ENCODE measurements around the gene FNBP1.
A peak's percentile ranks its signal among the peaks of the same experiment; 100 is the strongest.

FNBP1 gene

DNA sequence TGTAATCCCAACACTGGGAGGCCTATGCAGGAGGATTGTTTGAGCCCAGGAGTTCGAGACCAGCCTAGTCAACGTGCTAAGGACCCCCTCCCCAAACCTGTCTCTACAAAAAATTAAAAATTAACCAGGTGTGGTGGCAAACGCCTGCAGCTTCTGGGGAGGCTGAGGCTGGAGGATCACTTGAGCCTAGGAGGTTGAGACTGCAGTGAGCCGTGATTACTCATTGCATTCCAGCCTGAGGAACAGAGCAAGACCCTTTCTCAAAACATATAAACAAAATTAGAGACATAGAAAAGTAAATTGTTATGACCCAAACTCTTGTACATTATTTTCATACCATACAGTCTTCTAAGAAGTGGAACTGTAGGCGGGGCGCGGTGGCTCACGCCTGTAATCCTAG, 11.8 kb upstream of the FNBP1 start:
- H3K4me3 ChIP-seq (replicated peaks in 1 of 2; ENCODE audit: low read depth in 2 of 2, low read length in 2 of 2): peak overlapping the region; percentile 90 to 98
- TF ChIP-seq, protein P1, sequence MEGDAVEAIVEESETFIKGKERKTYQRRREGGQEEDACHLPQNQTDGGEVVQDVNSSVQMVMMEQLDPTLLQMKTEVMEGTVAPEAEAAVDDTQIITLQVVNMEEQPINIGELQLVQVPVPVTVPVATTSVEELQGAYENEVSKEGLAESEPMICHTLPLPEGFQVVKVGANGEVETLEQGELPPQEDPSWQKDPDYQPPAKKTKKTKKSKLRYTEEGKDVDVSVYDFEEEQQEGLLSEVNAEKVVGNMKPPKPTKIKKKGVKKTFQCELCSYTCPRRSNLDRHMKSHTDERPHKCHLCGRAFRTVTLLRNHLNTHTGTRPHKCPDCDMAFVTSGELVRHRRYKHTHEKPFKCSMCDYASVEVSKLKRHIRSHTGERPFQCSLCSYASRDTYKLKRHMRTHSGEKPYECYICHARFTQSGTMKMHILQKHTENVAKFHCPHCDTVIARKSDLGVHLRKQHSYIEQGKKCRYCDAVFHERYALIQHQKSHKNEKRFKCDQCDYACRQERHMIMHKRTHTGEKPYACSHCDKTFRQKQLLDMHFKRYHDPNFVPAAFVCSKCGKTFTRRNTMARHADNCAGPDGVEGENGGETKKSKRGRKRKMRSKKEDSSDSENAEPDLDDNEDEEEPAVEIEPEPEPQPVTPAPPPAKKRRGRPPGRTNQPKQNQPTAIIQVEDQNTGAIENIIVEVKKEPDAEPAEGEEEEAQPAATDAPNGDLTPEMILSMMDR (IDR thresholded peaks at IDR 0.05; ENCODE audit: low read depth, low read length): no peak
- no peak for DNase-seq (ENCODE audit: low read depth in 2 of 2)

DNA sequence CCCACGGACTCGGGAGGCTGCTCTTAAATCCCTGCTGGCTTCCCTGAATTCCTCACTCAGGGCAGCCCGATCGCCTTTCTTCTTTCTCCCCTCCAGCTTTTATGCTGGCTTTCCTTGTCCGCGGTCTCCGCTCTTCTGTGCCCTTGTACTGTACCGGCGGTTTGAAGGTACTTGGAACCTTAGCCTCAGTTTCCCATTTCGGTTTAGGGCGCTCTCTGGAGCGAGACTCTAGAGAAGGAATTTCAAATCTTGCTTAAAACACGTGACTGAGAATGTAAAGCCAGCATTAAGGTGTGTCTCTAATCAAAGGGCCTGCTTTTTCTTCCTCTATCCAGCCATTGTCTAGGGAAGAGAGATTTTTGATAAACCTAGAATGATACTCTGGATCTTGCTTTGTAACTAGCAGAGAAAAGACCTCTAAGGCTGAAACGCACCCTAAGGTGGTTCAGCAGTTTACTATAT, 11.4 kb upstream of the FNBP1 start:
- DNase-seq (ENCODE audit: low read depth in 2 of 2): no peak
- TF ChIP-seq, protein P1 (IDR thresholded peaks at IDR 0.05; ENCODE audit: low read depth, low read length): no peak
- peak overlapping the region; percentile 90 to 98 for H3K4me3 ChIP-seq (replicated peaks in 1 of 2; ENCODE audit: low read depth in 2 of 2, low read length in 2 of 2)

DNA sequence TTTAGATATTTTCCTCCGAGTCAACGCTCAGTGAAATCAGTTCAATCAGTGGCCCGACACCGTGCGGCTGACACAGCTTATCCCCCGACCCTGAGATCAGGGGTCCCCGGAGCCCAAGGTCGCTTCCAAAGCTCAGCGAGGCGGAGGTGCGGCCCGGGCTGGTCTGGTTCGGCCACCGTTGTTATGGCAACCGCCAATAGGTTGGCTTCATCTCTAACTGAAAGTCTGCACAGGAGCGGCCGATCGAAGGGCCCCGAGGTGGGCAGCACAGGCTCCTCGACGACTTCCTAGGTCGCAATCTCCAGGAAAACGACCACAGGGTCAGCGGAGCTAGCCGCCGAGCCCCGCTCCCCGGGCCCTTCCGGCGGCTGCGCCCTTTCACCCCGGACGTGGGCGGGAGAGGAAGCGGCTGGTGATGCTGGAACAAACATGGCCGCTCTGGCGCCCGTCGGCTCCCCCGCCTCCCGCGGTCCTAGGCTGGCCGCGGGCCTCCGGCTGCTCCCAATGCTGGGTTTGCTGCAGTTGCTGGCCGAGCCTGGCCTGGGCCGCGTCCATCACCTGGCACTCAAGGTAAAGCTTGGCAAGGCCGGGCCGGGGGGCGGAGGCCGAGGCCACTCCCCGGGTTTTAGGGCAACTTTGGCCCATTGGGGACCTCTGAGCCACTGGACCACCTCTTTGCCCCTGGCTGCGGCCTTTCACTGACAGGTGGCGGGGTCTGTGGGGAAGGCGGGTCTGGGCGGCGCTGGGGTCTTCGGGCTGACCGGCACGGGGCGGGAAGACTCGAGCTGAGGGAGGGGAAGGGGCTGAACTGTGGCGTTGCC, 10.7 kb upstream of the FNBP1 start, which contains the start of gene GPR107:
Gene GPR107 (plus strand): TSS at position 403 of the 821 bp plus-strand sequence. CDS start 27 bp downstream, at position 430.
- peak within 1 kb of the TSS; percentile 90 to 98 for H3K4me3 ChIP-seq (replicated peaks in 1 of 2; ENCODE audit: low read depth in 2 of 2, low read length in 2 of 2)
- TF ChIP-seq, protein P1 (IDR thresholded peaks at IDR 0.05; ENCODE audit: low read depth, low read length): no peak
- peak; percentile 72 to 77 for DNase-seq (ENCODE audit: low read depth in 2 of 2)

DNA sequence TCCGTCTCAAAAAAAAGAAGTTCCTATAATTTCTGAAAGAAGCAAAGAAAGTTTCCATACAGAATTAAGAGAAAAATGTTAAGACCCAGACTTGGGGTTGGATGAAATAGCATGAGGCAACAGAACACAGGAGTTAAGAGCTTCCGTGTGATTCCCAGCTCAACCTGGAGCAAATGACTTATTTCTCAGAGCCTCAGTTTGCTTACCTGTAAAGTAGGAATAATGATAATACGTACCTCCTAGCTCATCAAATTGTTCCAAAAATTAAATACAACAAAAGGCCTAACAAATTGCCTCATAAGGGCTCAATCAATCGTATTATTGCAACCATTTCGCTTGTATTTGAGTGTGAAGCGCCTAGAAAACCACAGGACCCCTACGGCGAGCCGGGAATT, 10.1 kb upstream of the FNBP1 start:
- H3K4me3 ChIP-seq (replicated peaks in 1 of 2; ENCODE audit: low read depth in 2 of 2, low read length in 2 of 2): peak overlapping the region; percentile 90 to 98
- TF ChIP-seq, protein P1 (IDR thresholded peaks at IDR 0.05; ENCODE audit: low read depth, low read length): no peak
- no peak for DNase-seq (ENCODE audit: low read depth in 2 of 2)

DNA sequence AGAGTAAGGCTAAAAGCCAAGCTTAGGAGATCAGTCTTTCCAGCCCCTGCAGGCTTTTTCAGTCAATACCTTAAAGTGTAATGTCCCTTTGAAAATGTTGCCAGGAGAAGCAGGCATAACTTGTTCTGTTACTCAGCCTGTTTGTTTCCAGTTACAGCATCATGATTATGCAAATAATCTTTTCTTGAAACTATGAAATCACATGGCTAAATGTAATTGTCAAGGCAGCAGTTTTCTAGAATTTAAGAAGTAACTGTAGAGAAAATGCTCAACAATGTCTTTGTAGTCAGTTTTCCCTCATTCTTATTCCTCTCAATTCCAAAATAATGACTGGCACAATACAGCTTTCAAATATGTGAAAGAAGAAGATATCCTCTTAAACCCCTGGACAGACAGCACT, 8.9 kb upstream of the FNBP1 start:
- no peak overlapping the region for H3K4me3 ChIP-seq (replicated peaks in 1 of 2; ENCODE audit: low read depth in 2 of 2, low read length in 2 of 2)
- DNase-seq (ENCODE audit: low read depth in 2 of 2): no peak
- TF ChIP-seq, protein P1 (IDR thresholded peaks at IDR 0.05; ENCODE audit: low read depth, low read length): no peak

- no peak overlapping the region for H3K4me3 ChIP-seq (replicated peaks in 1 of 2; ENCODE audit: low read depth in 2 of 2, low read length in 2 of 2)
These were observed 7.5 kb upstream of the FNBP1 start for GRCh38 chr9:130050462-130050861.

More at GRCh38 chr9:130050462-130050861, 7.5 kb upstream of the FNBP1 start:
- no peak for DNase-seq (ENCODE audit: low read depth in 2 of 2)
- TF ChIP-seq, protein P1 (IDR thresholded peaks at IDR 0.05; ENCODE audit: low read depth, low read length): no peak

Data from cardiac fibroblast (primary cell).